SK-N-MC (cell line): Measurements from ENCODE around the gene ZNF521.

Source experiments
- FOXP2 ChIP-seq: optimal IDR thresholded peaks from 2 replicates; pipeline ENCODE3; 2011; ENCODE audit warnings: mild to moderate bottlenecking, moderate library complexity; ENCODE audit not compliant: insufficient read depth; ENCODE audit errors: extremely low read length, control extremely low read depth
- POLR2AphosphoS5 ChIP-seq: IDR thresholded peaks from 2 replicates; pipeline ENCODE4 v1.6.1; 2012; ENCODE audit warnings: mild to moderate bottlenecking, low read depth, low read length, borderline replicate concordance

DNA sequence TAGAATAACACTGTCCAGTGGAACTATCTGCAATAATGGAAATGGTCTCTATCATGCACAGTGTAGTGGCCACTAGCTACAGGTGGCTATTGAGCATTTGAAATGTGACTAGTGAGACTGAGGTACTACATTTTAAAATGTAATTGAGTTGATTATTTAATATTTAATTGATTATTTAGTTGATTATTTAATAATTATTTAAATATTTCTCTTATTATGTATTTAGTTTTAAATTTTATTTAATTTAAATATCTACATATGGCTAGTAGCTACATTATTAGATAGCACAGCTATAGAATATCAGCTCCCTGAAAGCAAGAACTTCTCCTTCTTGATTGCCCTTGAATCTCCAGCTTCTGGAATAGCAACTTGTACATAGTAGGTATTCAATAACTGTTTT is 12.8 kb upstream of the ZNF521 start:
- TF ChIP-seq POLR2AphosphoS5 (no peak), FOXP2 (no peak)
